ENCODE results near the gene CFAP221.

- no peak for TF ChIP-seq YY1 (IDR thresholded peaks at IDR 0.05; ENCODE audit: insufficient read depth, insufficient read length)
- TF ChIP-seq SUZ12 (IDR thresholded peaks at IDR 0.05; ENCODE audit: extremely low read depth, insufficient read depth, insufficient read length) = no peak
- no peak for TF ChIP-seq ZNF274 (IDR thresholded peaks at IDR 0.05; ENCODE audit: low read depth, low read length)
These were observed 60.8 kb downstream of the CFAP221 start for GRCh38 chr2:119605096-119605495.

All from NT2/D1 (cell line).